ENCODE results near the gene GANC.

DNA sequence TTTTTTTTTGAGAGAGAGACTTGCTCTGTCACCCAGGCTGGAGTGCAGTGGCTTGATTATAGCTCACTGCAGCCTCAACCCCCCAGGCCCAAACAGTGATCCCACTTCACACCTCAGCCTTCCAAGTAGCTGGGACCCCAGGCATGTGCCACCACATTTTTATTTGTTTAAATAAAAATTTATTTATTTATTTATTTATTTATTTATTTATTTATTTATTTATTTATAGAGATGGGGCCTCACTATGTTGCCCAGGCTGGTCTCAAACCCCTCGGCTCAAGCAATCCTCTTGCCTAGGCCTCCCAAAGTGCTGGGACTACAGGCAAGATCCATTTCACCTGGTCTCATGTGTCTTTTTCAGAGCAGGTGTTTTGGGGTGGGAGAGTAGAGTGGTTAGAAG is 101.8 kb downstream of the GANC start:
- no peak for TF ChIP-seq CTCF (IDR thresholded peaks at IDR 0.05; ENCODE audit: low read depth, low read length)
- TF ChIP-seq EZH2phosphoT487 (IDR thresholded peaks at IDR 0.05; ENCODE audit: low read depth): no peak

Measured in OCI-LY3 (cell line).